Lung microvascular endothelial cell (primary cell): ENCODE measurements around the gene ASIC4. TPM values are rescaled to one million over a fixed set of nuclear protein-coding genes. Genes with fewer than 3 reads are reported as not detected.
A peak's percentile ranks its signal among the peaks of the same experiment; 100 is the strongest.

Experiments used
- DNase-seq, 2 donors: peaks; one replicate each; pipeline versions ENCODE4 v3.0.0 to v3.0.0-alpha.2; 2010; ENCODE audit warnings: low read depth in 2 of 2
- total RNA-seq: library from RNA; depleted of rRNA; stranded (reverse); fragments of >200 nt; gene quantifications from 2 replicates; pipeline ENCODE4 v1.2.1, GENCODE V29; 2014

The ASIC4 gene
- not detected in 2 replicates for total RNA-seq

- no peak for DNase-seq
Observed at GRCh38 chr2:219514196-219514761, at the start of gene ASIC4. Gene ASIC4, plus strand, starts transcription at chr2:219514482. Its CDS starts 243 bp downstream, at chr2:219514725.

GRCh38 chr2:219465659-219466561, 48.4 kb upstream of the ASIC4 start:
- no peak for DNase-seq

GRCh38 chr2:219466816-219467735, 47.2 kb upstream of the ASIC4 start:
- DNase-seq: no peak

- DNase-seq: no peak
Observed at GRCh38 chr2:219467736-219468075, 46.6 kb upstream of the ASIC4 start.

- DNase-seq: no peak
Observed at GRCh38 chr2:219468410-219469185, 45.7 kb upstream of the ASIC4 start.

- peak in 1 of 2 donors; percentile 27 for DNase-seq
Observed at GRCh38 chr2:219469186-219469724, 45.0 kb upstream of the ASIC4 start.

- DNase-seq: no peak
Observed at GRCh38 chr2:219470429-219470828, 43.9 kb upstream of the ASIC4 start.

GRCh38 chr2:219471476-219472371, 42.6 kb upstream of the ASIC4 start:
- no peak for DNase-seq

- DNase-seq: no peak
Observed at GRCh38 chr2:219472629-219473187, 41.6 kb upstream of the ASIC4 start.

GRCh38 chr2:219473511-219473910, 40.8 kb upstream of the ASIC4 start:
- no peak for DNase-seq

GRCh38 chr2:219474285-219475060, 39.8 kb upstream of the ASIC4 start:
- DNase-seq: no peak

- no peak for DNase-seq
Observed at GRCh38 chr2:219475278-219475677, 39.0 kb upstream of the ASIC4 start.

- DNase-seq: peak; percentile 50 to 57
Observed at GRCh38 chr2:219475697-219476651, 38.3 kb upstream of the ASIC4 start.

- DNase-seq: no peak
Observed at GRCh38 chr2:219476652-219477151, 37.6 kb upstream of the ASIC4 start.

GRCh38 chr2:219477179-219477578, 37.1 kb upstream of the ASIC4 start:
- no peak for DNase-seq

- DNase-seq: no peak
Observed at GRCh38 chr2:219477815-219478214, 36.5 kb upstream of the ASIC4 start.

GRCh38 chr2:219478916-219479315, 35.4 kb upstream of the ASIC4 start:
- no peak for DNase-seq
